SK-N-SH treated with all-trans-retinoic acid at 6 μM for 48 hours (cell line): ENCODE measurements around the gene OR52A1.

Experiments used
- ATAC-seq: fragments of 200-7000 bp; cut with Tn5 transposase; 3 replicates; pipeline ENCODE4 v1.9.1; 2020; ENCODE audit warnings: mild to moderate bottlenecking, moderate library complexity
- ARNTL ChIP-seq: fragments of 450-650 bp; formaldehyde crosslinking; IDR thresholded peaks from 2 replicates; pipeline ENCODE4 v1.5.0; 2020; ENCODE audit warnings: low read depth, mild to moderate bottlenecking, moderate library complexity, borderline replicate concordance
- BACH2 ChIP-seq: fragments of 250-450 bp; sonication (Bioruptor Pico); IDR thresholded peaks from 2 replicates; pipeline ENCODE4 v1.9.0; 2021; ENCODE audit warnings: mild to moderate bottlenecking, borderline replicate concordance
- CREB5 ChIP-seq: fragments of 250-450 bp; sonication (Bioruptor Pico); IDR thresholded peaks from 2 replicates; pipeline ENCODE4 v1.5.1; 2020; ENCODE audit warnings: low read depth, mild to moderate bottlenecking, moderate library complexity
- CSDC2 ChIP-seq: fragments of 250-450 bp; sonication (Bioruptor Pico); IDR thresholded peaks from 2 replicates; pipeline ENCODE4 v1.5.0; 2020; ENCODE audit warnings: mild to moderate bottlenecking, moderate library complexity
- CSRNP3 ChIP-seq: fragments of 250-450 bp; sonication (Bioruptor Pico); IDR thresholded peaks from 2 replicates; pipeline ENCODE4 v1.5.1; 2021; ENCODE audit warnings: mild to moderate bottlenecking, moderate library complexity
- ESRRG ChIP-seq: fragments of 250-450 bp; sonication (Bioruptor Pico); IDR thresholded peaks from 2 replicates; pipeline ENCODE4 v1.6.1; 2021; ENCODE audit warnings: mild to moderate bottlenecking
- GLIS3 ChIP-seq: fragments of 250-450 bp; sonication (Bioruptor Pico); IDR thresholded peaks from 2 replicates; pipeline ENCODE4 v1.5.0; 2020; ENCODE audit warnings: mild to moderate bottlenecking, moderate library complexity
- ISL1 ChIP-seq: fragments of 250-450 bp; sonication (Bioruptor Pico); IDR thresholded peaks from 2 replicates; pipeline ENCODE4 v2.1.2; 2022; ENCODE audit warnings: mild to moderate bottlenecking, moderate library complexity
- OSR1 ChIP-seq: fragments of 250-450 bp; sonication (Bioruptor Pico); IDR thresholded peaks from 2 replicates; pipeline ENCODE4 v1.8.0; 2022; ENCODE audit warnings: moderate library complexity, mild to moderate bottlenecking, inconsistent platforms
- POU6F1 ChIP-seq: fragments of 250-450 bp; sonication (Bioruptor Pico); IDR thresholded peaks from 2 replicates; pipeline ENCODE4 v1.8.0; 2021; ENCODE audit warnings: low read depth, mild to moderate bottlenecking, moderate library complexity, borderline replicate concordance
- PPARA ChIP-seq: fragments of 250-450 bp; sonication (Bioruptor Pico); IDR thresholded peaks from 2 replicates; pipeline ENCODE4 v1.5.0; 2020; ENCODE audit warnings: mild to moderate bottlenecking, borderline replicate concordance
- SNAI2 ChIP-seq: fragments of 250-450 bp; sonication (Bioruptor Pico); IDR thresholded peaks from 2 replicates; pipeline ENCODE4 v1.5.0; 2020; ENCODE audit warnings: mild to moderate bottlenecking, moderate library complexity
- TCF4 ChIP-seq: fragments of 250-450 bp; sonication (Bioruptor Pico); IDR thresholded peaks from 2 replicates; pipeline ENCODE4 v1.8.0; 2021; ENCODE audit warnings: mild to moderate bottlenecking, moderate library complexity, borderline replicate concordance
- TOX ChIP-seq: fragments of 250-450 bp; sonication (Bioruptor Pico); IDR thresholded peaks from 2 replicates; pipeline ENCODE4 v1.8.0; 2021; ENCODE audit warnings: mild to moderate bottlenecking, moderate library complexity, borderline replicate concordance
- TSHZ2 ChIP-seq: fragments of 250-450 bp; sonication (Bioruptor Pico); IDR thresholded peaks from 2 replicates; pipeline ENCODE4 v1.5.0; 2020; ENCODE audit warnings: mild to moderate bottlenecking, moderate library complexity
- ZC3H10 ChIP-seq: fragments of 250-450 bp; sonication (Bioruptor Pico); IDR thresholded peaks from 2 replicates; pipeline ENCODE4 v1.5.1; 2021; ENCODE audit warnings: mild to moderate bottlenecking, moderate library complexity
- ZFP3 ChIP-seq: fragments of 250-450 bp; sonication (Bioruptor Pico); IDR thresholded peaks from 2 replicates; pipeline ENCODE4 v1.5.0; 2020; ENCODE audit warnings: mild to moderate bottlenecking, moderate library complexity
- ZFP30 ChIP-seq: fragments of 450-650 bp; formaldehyde crosslinking; IDR thresholded peaks from 2 replicates; pipeline ENCODE4 v1.5.0; 2022; ENCODE audit warnings: mild to moderate bottlenecking, moderate library complexity
- ZNF565 ChIP-seq: fragments of 450-650 bp; formaldehyde crosslinking; conservative IDR thresholded peaks from 2 replicates; pipeline ENCODE4 v1.5.0; 2020; ENCODE audit warnings: low read depth, mild to moderate bottlenecking, moderate library complexity
- ZNF70 ChIP-seq: fragments of 450-650 bp; formaldehyde crosslinking; IDR thresholded peaks from 2 replicates; pipeline ENCODE4 v1.5.0; 2020; ENCODE audit warnings: mild to moderate bottlenecking, moderate library complexity
- ZNF8 ChIP-seq: fragments of 450-650 bp; formaldehyde crosslinking; IDR thresholded peaks from 2 replicates; pipeline ENCODE4 v1.5.0; 2020; ENCODE audit warnings: mild to moderate bottlenecking, moderate library complexity

Gene OR52A1

GRCh38 chr11:5198285-5198684, 43.7 kb upstream of the OR52A1 start (continued):
- TF ChIP-seq BACH2 (CRISPR knock-in tag), result no peak

GRCh38 chr11:5197536-5197935, 43.0 kb upstream of the OR52A1 start:
- TF ChIP-seq ISL1 (CRISPR knock-in tag) (no peak), ZNF70 (CRISPR knock-in tag) (no peak), TSHZ2 (CRISPR knock-in tag) (no peak), TCF4 (CRISPR knock-in tag) (no peak), CSRNP3 (CRISPR knock-in tag) (no peak), TOX (CRISPR knock-in tag) (no peak), ZNF565 (CRISPR knock-in tag) (no peak)
- no peak for ATAC-seq

GRCh38 chr11:5196731-5197130, 42.2 kb upstream of the OR52A1 start:
- no peak for ATAC-seq
- no peak for TF ChIP-seq ZFP3
- TF ChIP-seq BACH2 (CRISPR knock-in tag), result no peak
- no peak for TF ChIP-seq ARNTL
- TF ChIP-seq TSHZ2 (CRISPR knock-in tag), result no peak
- no peak for TF ChIP-seq POU6F1 (CRISPR knock-in tag)
- no peak for TF ChIP-seq CSRNP3 (CRISPR knock-in tag)
- TF ChIP-seq PPARA, result no peak
- TF ChIP-seq CREB5 (CRISPR knock-in tag), result no peak
- no peak for TF ChIP-seq ESRRG (CRISPR knock-in tag)
- TF ChIP-seq GLIS3 (CRISPR knock-in tag), result no peak
- TF ChIP-seq ZFP30, result no peak
- no peak for TF ChIP-seq CSDC2 (CRISPR knock-in tag)
- TF ChIP-seq OSR1 (CRISPR knock-in tag), result no peak
- TF ChIP-seq ISL1 (CRISPR knock-in tag), result no peak
- no peak for TF ChIP-seq ZNF565 (CRISPR knock-in tag)
- TF ChIP-seq ZNF70 (CRISPR knock-in tag), result no peak
- TF ChIP-seq TCF4 (CRISPR knock-in tag), result no peak
- no peak for TF ChIP-seq ZC3H10 (CRISPR knock-in tag)
- TF ChIP-seq SNAI2 (CRISPR knock-in tag), result no peak
- TF ChIP-seq ZNF8 (CRISPR knock-in tag), result no peak
